KMS-11 (cell line): Measurements from ENCODE around the gene TPPP.

Experiments
- H2AFZ ChIP-seq: fragments of 200-600 bp; sonication (generic); 2 replicates; pipeline ENCODE4 v1.6.1; 2016; ENCODE audit warnings: antibody characterized with exemption, mixed run types, low read depth
- H3K27ac ChIP-seq: fragments of 200-600 bp; sonication (generic); 2 replicates; pipeline ENCODE4 v1.6.1; 2016; ENCODE audit warnings: mild to moderate bottlenecking, mixed run types
- H3K27me3 ChIP-seq: fragments of 200-600 bp; sonication (generic); 2 replicates; pipeline ENCODE4 v1.6.1; 2017; ENCODE audit warnings: mild to moderate bottlenecking, low read depth, mixed run types, moderate library complexity; ENCODE audit not compliant: insufficient read depth
- H3K36me3 ChIP-seq: fragments of 200-600 bp; sonication (generic); 2 replicates; pipeline ENCODE4 v1.6.1; 2017; ENCODE audit warnings: mild to moderate bottlenecking, mixed run types; ENCODE audit not compliant: insufficient read depth
- H3K4me1 ChIP-seq: fragments of 200-600 bp; sonication (generic); 2 replicates; pipeline ENCODE4 v1.6.1; 2016; ENCODE audit warnings: mild to moderate bottlenecking, low read depth, mixed run types; ENCODE audit not compliant: poor library complexity, severe bottlenecking
- H3K4me2 ChIP-seq: fragments of 200-600 bp; sonication (generic); 2 replicates; pipeline ENCODE4 v1.7.0; 2016; ENCODE audit warnings: mild to moderate bottlenecking, mixed run types
- H3K4me3 ChIP-seq: fragments of 200-600 bp; sonication (generic); IDR thresholded peaks from 2 replicates; pipeline ENCODE4 v1.6.1; 2017; ENCODE audit warnings: low read depth, low read length, mixed read lengths; ENCODE audit not compliant: insufficient read depth
- H3K79me2 ChIP-seq: fragments of 200-600 bp; sonication (generic); 2 replicates; pipeline ENCODE4 v1.6.1; 2016; ENCODE audit warnings: low read depth, mixed run types; ENCODE audit not compliant: insufficient read depth
- H3K9ac ChIP-seq: fragments of 200-600 bp; sonication (generic); 2 replicates; pipeline ENCODE4 v1.6.1; 2016; ENCODE audit warnings: mild to moderate bottlenecking, mixed run types
- H4K20me1 ChIP-seq: fragments of 200-600 bp; sonication (generic); 2 replicates; pipeline ENCODE4 v1.6.1; 2016; ENCODE audit warnings: mild to moderate bottlenecking, mixed run types; ENCODE audit not compliant: insufficient read depth
- CTCF ChIP-seq: fragments of 200-600 bp; sonication (generic); conservative IDR thresholded peaks from 2 replicates; pipeline ENCODE4 v1.6.1; 2017; ENCODE audit warnings: low read depth, mild to moderate bottlenecking, antibody characterized with exemption, low read length, moderate library complexity, mixed read lengths

TPPP gene

GRCh38 chr5:671459-672328, 21.5 kb downstream of the TPPP start:
- no peak overlapping the region for H3K4me3 ChIP-seq
- peaks cover 23% of the 10 kb centered on the region for H3K4me1 ChIP-seq
- no peaks in the 10 kb centered on the region for H4K20me1 ChIP-seq
- peak overlapping the region; percentile 67 for H3K27ac ChIP-seq
- H3K27me3 ChIP-seq: no peaks in the 10 kb centered on the region
- TF ChIP-seq CTCF: peak; percentile 82
- H2AFZ ChIP-seq: no peak overlapping the region
- peak overlapping the region; percentile 69; the same call in 1 of the 2 replicates for H3K4me2 ChIP-seq
- no peaks in the 10 kb centered on the region for H3K79me2 ChIP-seq
- no peaks in the 10 kb centered on the region for H3K36me3 ChIP-seq
- peak overlapping the region; percentile 55 for H3K9ac ChIP-seq

GRCh38 chr5:670396-671270, 22.5 kb downstream of the TPPP start:
- H3K27me3 ChIP-seq: no peaks in the 10 kb centered on the region
- H3K9ac ChIP-seq: no peak overlapping the region
- H3K4me3 ChIP-seq: no peak overlapping the region
- TF ChIP-seq CTCF: no peak
- H4K20me1 ChIP-seq: no peaks in the 10 kb centered on the region
- peaks cover 23% of the 10 kb centered on the region for H3K4me1 ChIP-seq
- no peak overlapping the region for H2AFZ ChIP-seq
- no peak overlapping the region for H3K27ac ChIP-seq
- H3K4me2 ChIP-seq: no peak overlapping the region
- no peaks in the 10 kb centered on the region for H3K36me3 ChIP-seq
- no peaks in the 10 kb centered on the region for H3K79me2 ChIP-seq

GRCh38 chr5:669842-670395, 23.2 kb downstream of the TPPP start:
- no peak for TF ChIP-seq CTCF
- Histone ChIP-seq H3K4me1 (peaks cover 23% of the 10 kb centered on the region), H3K36me3 (no peaks in the 10 kb centered on the region), H3K4me2 (no peak overlapping the region), H3K4me3 (no peak overlapping the region), H3K79me2 (no peaks in the 10 kb centered on the region), H4K20me1 (no peaks in the 10 kb centered on the region), H2AFZ (no peak overlapping the region), H3K27me3 (no peaks in the 10 kb centered on the region), H3K27ac (no peak overlapping the region), H3K9ac (no peak overlapping the region)

GRCh38 chr5:669111-669841, 23.9 kb downstream of the TPPP start:
- Histone ChIP-seq H3K79me2 (no peaks in the 10 kb centered on the region), H3K27ac (no peak overlapping the region), H3K9ac (no peak overlapping the region), H3K27me3 (no peaks in the 10 kb centered on the region), H3K4me3 (no peak overlapping the region), H3K36me3 (no peaks in the 10 kb centered on the region), H4K20me1 (no peaks in the 10 kb centered on the region), H3K4me2 (no peak overlapping the region), H2AFZ (no peak overlapping the region), H3K4me1 (peaks cover 23% of the 10 kb centered on the region)
- TF ChIP-seq CTCF: peak; percentile 78
